SJCRH30 (cell line): ENCODE results near the gene TMEM126B. TPM values are rescaled to one million over a fixed set of nuclear protein-coding genes. Genes with fewer than 3 reads are reported as not detected.
"Not testable (repeated sequence)": the region's sequence is repeated elsewhere in the genome, so short reads cannot be mapped to it uniquely, and the experiment has no call there.

Experiments
- DNase-seq, 2 experiments: peaks; one replicate each; pipeline ENCODE4 v3.0.0-alpha.2; 2015 to 2020
- H3K27ac ChIP-seq: fragments of 250-450 bp; sonication (Bioruptor Pico); 2 replicates; pipeline ENCODE4 v1.5.1; 2020; ENCODE audit warnings: mild to moderate bottlenecking, moderate library complexity
- H3K27me3 ChIP-seq: fragments of 250-450 bp; sonication (Bioruptor Pico); 2 replicates; pipeline ENCODE4 v1.5.1; 2020; ENCODE audit warnings: mild to moderate bottlenecking, moderate library complexity
- H3K36me3 ChIP-seq: fragments of 250-450 bp; sonication (Bioruptor Pico); 2 replicates; pipeline ENCODE4 v1.5.1; 2020; ENCODE audit warnings: mild to moderate bottlenecking, moderate library complexity
- H3K4me1 ChIP-seq: fragments of 250-450 bp; sonication (Bioruptor Pico); 2 replicates; pipeline ENCODE4 v1.5.1; 2020; ENCODE audit warnings: mild to moderate bottlenecking, moderate library complexity
- H3K4me3 ChIP-seq: fragments of 250-450 bp; sonication (Bioruptor Pico); 2 replicates; pipeline ENCODE4 v1.5.1; 2020; ENCODE audit warnings: mild to moderate bottlenecking, moderate library complexity
- H3K9me3 ChIP-seq: fragments of 250-450 bp; sonication (Bioruptor Pico); replicated peaks from 2 replicates; pipeline ENCODE4 v1.5.1; 2020; ENCODE audit warnings: mild to moderate bottlenecking, moderate library complexity
- total RNA-seq: library from RNA; depleted of rRNA; stranded (reverse); fragments of >200 nt; shearing (Covaris generic); gene quantifications from 2 replicates; pipeline ENCODE4 v1.2.3, GENCODE V29; 2014

TMEM126B gene
- total RNA-seq, 1 experiment from 2014 or later = 105 TPM

- no peaks in the 10 kb centered on the region for H3K9me3 ChIP-seq
- peak in 1 of 2 experiments; percentile 46 for DNase-seq
- peaks cover 22% of the 10 kb centered on the region for H3K4me1 ChIP-seq
- H3K4me3 ChIP-seq = peak overlapping the region; percentile 90
- peaks cover 53% of the 10 kb centered on the region for H3K36me3 ChIP-seq
- H3K27ac ChIP-seq = peak overlapping the region; percentile 97
- no peaks in the 10 kb centered on the region for H3K27me3 ChIP-seq
These were observed 34.8 kb downstream of the TMEM126B start for GRCh38 chr11:85663080-85663752.

GRCh38 chr11:85663753-85664614, 35.6 kb downstream of the TMEM126B start:
- Histone ChIP-seq H3K9me3 (no peaks in the 10 kb centered on the region), H3K27ac (peak overlapping the region; percentile 97), H3K36me3 (peaks cover 45% of the 10 kb centered on the region), H3K27me3 (no peaks in the 10 kb centered on the region), H3K4me3 (peak overlapping the region; percentile 90), H3K4me1 (peaks cover 22% of the 10 kb centered on the region)
- peak; percentile 79 to 83 for DNase-seq

- DNase-seq = peak; percentile 98 to 99
- H3K27ac ChIP-seq = peak within 1 kb of the TSS; percentile 97
- no peaks in the 10 kb centered on the region for H3K27me3 ChIP-seq
- H3K36me3 ChIP-seq = peaks cover 36% of the 10 kb centered on the region
- H3K4me1 ChIP-seq = peaks cover 18% of the 10 kb centered on the region
- H3K4me3 ChIP-seq = peak within 1 kb of the TSS; percentile 90
- H3K9me3 ChIP-seq = no peaks in the 10 kb centered on the region
These were observed 36.5 kb downstream of the TMEM126B start, which contains the start of gene CREBZF for GRCh38 chr11:85664615-85665481. Gene CREBZF (minus strand): TSS chr11:85665129. CDS start chr11:85664875, 254 bp downstream.

GRCh38 chr11:85665733-85666132, 37.3 kb downstream of the TMEM126B start:
- no peaks in the 10 kb centered on the region for H3K27me3 ChIP-seq
- peak overlapping the region; percentile 90 for H3K4me3 ChIP-seq
- no peak for DNase-seq
- H3K36me3 ChIP-seq = peaks cover 27% of the 10 kb centered on the region
- H3K4me1 ChIP-seq = peaks cover 9% of the 10 kb centered on the region
- no peaks in the 10 kb centered on the region for H3K9me3 ChIP-seq
- peak overlapping the region; percentile 97 for H3K27ac ChIP-seq

- peaks cover 18% of the 10 kb centered on the region for H3K36me3 ChIP-seq
- no peak overlapping the region for H3K27ac ChIP-seq
- no peaks in the 10 kb centered on the region for H3K9me3 ChIP-seq
- no peaks in the 10 kb centered on the region; the same call in 1 of the 2 replicates for H3K4me1 ChIP-seq
- DNase-seq = no peak
- no peaks in the 10 kb centered on the region for H3K27me3 ChIP-seq
- H3K4me3 ChIP-seq = no peak overlapping the region
These were observed 38.3 kb downstream of the TMEM126B start for GRCh38 chr11:85666687-85667086.

- Histone ChIP-seq H3K4me3 (no peak overlapping the region), H3K27me3 (no peaks in the 10 kb centered on the region), H3K9me3 (0 out of 2 replicates have a peak, but pooled peaks cover 3% of the 10 kb centered on the region), H3K36me3 (peaks cover 5% of the 10 kb centered on the region), H3K27ac (no peak overlapping the region), H3K4me1 (no peaks in the 10 kb centered on the region; the same call in 1 of the 2 replicates)
- no peak for DNase-seq
These were observed 39.8 kb downstream of the TMEM126B start for GRCh38 chr11:85668157-85668556.

GRCh38 chr11:85670949-85671663, 42.7 kb downstream of the TMEM126B start:
- H3K9me3 ChIP-seq, H3K4me3 ChIP-seq, H3K27me3 ChIP-seq, DNase-seq, H3K4me1 ChIP-seq, H3K36me3 ChIP-seq, H3K27ac ChIP-seq: not testable (repeated sequence)

GRCh38 chr11:85672105-85672902, 43.9 kb downstream of the TMEM126B start:
- Histone ChIP-seq H3K36me3 (no peaks in the 10 kb centered on the region), H3K27ac (no peak overlapping the region), H3K4me1 (no peaks in the 10 kb centered on the region), H3K27me3 (no peaks in the 10 kb centered on the region), H3K4me3 (no peak overlapping the region), H3K9me3 (0 out of 2 replicates have a peak, but pooled peaks cover 3% of the 10 kb centered on the region)
- DNase-seq = no peak

DNA sequence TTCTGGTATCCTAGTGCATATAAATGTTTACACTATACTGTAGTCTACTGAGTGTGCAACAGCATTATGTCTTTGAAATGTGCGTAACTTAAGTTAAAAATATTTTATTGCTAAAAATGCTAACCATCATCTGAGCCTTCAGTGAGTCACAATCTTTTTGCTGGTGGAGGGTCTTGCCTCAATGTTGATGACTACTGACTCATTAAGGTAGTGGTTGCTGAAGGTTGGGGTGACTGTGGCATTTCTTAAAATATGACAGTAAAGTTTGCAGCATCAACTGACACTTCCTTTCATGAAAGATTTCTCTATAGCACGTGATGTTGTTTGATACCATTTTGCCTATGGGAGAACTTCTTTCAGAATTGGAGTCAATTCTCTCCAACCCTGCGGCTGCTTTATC, 45.0 kb downstream of the TMEM126B start:
- H3K4me1 ChIP-seq = no peaks in the 10 kb centered on the region
- H3K4me3 ChIP-seq = no peak overlapping the region
- DNase-seq = no peak
- no peaks in the 10 kb centered on the region for H3K27me3 ChIP-seq
- H3K36me3 ChIP-seq = no peaks in the 10 kb centered on the region
- H3K9me3 ChIP-seq = 0 out of 2 replicates have a peak, but pooled peaks cover 3% of the 10 kb centered on the region
- no peak overlapping the region for H3K27ac ChIP-seq

- no peaks in the 10 kb centered on the region for H3K36me3 ChIP-seq
- no peak overlapping the region for H3K4me3 ChIP-seq
- DNase-seq = no peak
- no peaks in the 10 kb centered on the region for H3K27me3 ChIP-seq
- peaks cover 8% of the 10 kb centered on the region for H3K4me1 ChIP-seq
- no peak overlapping the region for H3K27ac ChIP-seq
- no peaks in the 10 kb centered on the region for H3K9me3 ChIP-seq
These were observed 51.2 kb downstream of the TMEM126B start for GRCh38 chr11:85679576-85679975.

GRCh38 chr11:85680897-85681296, 52.5 kb downstream of the TMEM126B start:
- Histone ChIP-seq H3K9me3 (no peaks in the 10 kb centered on the region), H3K4me1 (peaks cover 8% of the 10 kb centered on the region), H3K4me3 (no peak overlapping the region), H3K36me3 (no peaks in the 10 kb centered on the region), H3K27ac (no peak overlapping the region), H3K27me3 (no peaks in the 10 kb centered on the region)
- DNase-seq = peak; percentile 20 to 44

DNA sequence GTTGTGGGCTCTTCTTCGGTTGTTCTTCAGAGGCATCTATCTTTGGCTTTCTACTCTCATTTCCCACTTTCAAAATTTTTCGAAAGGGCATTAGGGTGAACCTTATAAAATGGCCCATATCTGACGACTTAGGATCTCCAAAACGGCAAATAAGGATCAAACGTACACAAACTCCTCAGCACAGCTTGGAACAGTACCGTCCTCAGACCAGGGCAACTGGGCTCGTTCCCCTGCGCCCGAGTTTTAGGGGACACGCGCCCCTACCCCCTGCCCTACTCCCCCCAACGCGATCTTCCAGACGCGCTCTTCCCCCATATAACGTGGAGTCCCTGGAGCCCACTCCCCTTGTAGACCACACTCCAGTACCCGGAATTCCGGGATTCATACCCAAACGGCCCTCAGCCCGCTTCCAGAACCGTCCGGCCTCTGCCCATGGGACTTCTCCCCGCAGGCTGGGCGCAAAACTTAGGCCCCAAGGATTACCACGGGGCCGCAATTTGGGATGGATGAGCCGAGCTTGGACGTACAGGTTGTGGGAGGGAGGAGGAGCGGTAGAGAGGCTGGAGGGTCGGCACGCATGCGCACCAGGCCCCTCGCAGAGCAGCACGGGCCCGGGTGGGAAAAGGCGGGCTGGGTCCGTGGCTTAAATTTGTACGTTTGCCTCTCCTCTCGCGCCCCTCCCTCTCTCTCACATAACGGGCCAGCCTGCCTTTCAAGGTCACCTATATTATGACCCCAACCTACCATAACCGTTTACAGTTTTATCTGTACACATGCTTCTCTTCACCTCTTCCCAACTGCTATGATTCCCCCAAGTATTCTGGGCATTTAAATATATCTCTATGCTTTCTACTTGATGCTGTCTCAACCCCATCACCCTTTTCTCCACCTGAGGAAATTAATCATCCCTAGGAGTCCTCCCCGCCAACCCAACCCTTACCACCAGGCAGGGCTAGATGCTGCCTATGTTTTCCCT, 54.2 kb downstream of the TMEM126B start:
- DNase-seq = peak; percentile 78 to 79
- Histone ChIP-seq H3K9me3 (no peaks in the 10 kb centered on the region), H3K27ac (peak overlapping the region; percentile 34), H3K4me3 (peak overlapping the region; percentile 55), H3K36me3 (no peaks in the 10 kb centered on the region), H3K4me1 (peaks cover 12% of the 10 kb centered on the region), H3K27me3 (no peaks in the 10 kb centered on the region)
